C4-2B (cell line): ENCODE results near the gene MRPL1.

Source experiments
- ZFX ChIP-seq: fragments of 450-650 bp; IDR thresholded peaks from 2 replicates; pipeline ENCODE4 v1.6.1; 2017
- TF ChIP-seq, protein P1 (sequence below): fragments of 450-650 bp; conservative IDR thresholded peaks from 2 replicates; pipeline ENCODE4 v1.5.1; 2017; ENCODE audit warnings: mild to moderate bottlenecking

DNA sequence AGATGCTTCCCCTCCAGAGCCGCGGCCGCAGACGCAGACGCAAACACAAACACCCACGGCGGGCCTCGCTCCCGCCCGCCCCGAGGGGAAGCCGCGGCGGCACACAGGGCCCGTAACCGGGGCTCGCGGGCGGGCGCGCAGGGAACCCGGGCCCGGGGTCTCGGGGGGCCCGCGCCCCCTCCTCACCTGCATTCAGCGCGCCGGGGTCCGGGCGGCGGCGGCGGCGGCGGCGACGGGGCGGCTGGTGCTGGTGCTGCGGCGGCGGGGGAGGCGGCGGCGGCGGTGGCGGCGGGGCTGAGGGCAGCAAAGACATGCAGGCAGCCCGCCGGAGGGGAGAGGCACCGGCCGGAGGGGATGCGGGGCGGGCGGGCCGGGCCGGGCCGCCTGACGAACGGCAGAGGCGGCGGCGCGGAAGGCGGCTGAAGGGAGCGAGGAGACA, 43.2 kb upstream of the MRPL1 start:
- TF ChIP-seq, protein P1, sequence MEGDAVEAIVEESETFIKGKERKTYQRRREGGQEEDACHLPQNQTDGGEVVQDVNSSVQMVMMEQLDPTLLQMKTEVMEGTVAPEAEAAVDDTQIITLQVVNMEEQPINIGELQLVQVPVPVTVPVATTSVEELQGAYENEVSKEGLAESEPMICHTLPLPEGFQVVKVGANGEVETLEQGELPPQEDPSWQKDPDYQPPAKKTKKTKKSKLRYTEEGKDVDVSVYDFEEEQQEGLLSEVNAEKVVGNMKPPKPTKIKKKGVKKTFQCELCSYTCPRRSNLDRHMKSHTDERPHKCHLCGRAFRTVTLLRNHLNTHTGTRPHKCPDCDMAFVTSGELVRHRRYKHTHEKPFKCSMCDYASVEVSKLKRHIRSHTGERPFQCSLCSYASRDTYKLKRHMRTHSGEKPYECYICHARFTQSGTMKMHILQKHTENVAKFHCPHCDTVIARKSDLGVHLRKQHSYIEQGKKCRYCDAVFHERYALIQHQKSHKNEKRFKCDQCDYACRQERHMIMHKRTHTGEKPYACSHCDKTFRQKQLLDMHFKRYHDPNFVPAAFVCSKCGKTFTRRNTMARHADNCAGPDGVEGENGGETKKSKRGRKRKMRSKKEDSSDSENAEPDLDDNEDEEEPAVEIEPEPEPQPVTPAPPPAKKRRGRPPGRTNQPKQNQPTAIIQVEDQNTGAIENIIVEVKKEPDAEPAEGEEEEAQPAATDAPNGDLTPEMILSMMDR, result no peak
- no peak for TF ChIP-seq ZFX
